NCI-H128 (cell line): ENCODE results near the gene LMO1.

Source experiments
- DNase-seq: peaks from one replicate; lab custom pipeline; 2025; ENCODE audit not compliant: unreplicated experiment; lab: John Stamatoyannopoulos, UW

Gene LMO1

DNA sequence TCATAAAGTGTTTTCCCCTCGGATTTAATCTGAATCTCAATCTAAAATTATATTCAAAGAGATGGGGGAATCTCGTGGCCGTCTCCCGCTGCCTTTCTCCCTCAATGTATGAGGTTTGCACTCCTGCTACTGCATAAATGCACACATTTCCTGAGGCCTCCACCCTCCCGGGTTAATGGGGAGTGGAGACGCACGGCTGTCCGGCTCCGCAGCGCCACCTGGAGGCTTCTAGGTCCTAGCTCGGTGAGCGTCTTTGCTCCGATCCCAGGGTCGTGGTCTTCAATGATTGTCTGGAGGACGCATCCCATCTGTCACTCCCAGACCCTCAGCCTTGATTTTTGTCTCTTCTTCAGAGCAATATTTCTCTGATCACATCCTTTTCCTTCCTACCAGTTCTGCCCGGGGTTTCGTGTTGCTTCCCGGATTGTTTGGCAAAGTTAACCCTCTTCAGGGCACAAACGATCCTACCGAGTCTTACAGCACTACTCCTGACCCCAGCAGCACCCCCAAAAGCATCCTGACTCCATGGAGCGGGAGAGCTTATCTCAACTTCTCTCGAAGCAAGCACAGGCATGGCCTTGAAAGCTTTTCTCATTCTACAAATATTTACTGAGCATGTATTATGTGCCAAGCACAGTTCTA is at the start of gene LMO1:
Gene LMO1 (minus strand): TSS at position 110 of the 642 bp plus-strand sequence. CDS start 516 bp downstream, outside the sequence.
- peak; percentile 62 for DNase-seq

DNA sequence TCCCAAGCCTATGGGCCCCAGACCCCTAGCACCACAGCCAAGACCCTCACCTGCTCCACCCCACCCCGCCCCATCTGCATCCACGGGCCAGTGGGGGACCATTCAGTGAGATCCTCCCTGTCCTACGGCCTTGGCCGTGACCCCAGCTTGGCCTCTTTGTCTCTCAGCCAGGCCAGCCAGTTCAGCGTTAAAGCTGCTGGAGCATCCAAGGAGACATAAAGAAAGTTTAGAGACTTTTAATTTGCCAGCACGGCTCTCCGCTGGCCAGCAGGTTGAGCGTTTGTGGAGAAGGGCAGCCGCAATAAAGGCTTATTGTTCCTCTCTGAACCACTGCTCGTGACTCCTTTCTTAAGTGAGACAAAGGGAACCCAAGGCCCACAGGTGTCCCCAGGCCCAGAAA is 49.3 kb upstream of the LMO1 start:
- DNase-seq: no peak

DNA sequence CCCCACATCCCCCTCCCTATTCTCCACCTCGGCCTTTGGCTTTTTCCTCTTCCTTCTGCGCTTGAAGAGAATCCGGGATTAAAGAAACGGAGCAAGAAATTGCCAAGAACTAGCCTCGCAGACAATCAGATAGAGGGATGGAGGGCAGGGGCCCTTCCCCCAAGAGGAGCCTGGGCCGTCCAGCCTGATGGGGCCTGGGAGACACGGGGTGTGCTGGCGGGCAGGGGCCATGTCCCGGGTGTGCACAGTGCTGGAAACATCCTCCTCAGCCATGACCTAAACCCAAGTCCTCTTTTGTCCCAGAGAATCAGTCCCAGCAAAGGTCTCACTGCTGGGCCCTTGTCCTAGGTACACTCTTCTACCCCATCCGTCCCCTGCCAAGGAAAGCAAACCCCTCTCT is 47.7 kb upstream of the LMO1 start:
- DNase-seq: no peak

DNA sequence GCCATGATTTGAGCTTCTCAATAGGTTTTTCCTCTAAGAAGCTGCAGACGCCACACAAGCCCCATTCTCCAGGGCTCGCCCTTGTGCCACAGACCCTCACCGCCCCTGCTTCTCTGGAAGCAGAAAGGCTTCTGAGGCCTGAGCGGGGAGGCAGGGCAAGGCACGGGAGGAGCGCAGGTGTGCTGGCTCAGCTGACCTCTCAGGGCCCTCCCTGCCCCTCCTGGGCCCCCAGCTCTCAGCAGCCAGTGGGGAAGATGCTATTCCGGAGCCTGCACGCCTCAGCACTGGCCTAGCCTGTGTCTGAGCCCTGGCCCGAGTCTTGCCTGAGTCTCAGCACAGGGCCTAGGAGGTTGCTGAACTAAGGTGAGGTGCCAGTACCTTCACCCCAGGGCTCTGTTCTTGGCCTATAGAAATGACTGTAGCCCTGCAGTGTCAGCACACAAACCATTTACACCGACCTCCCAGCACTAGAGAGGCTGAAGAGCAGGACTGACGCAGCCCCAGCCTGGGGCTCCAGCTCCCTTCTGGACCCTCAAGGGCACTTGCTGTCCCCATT is 47.1 kb upstream of the LMO1 start:
- DNase-seq: no peak

DNA sequence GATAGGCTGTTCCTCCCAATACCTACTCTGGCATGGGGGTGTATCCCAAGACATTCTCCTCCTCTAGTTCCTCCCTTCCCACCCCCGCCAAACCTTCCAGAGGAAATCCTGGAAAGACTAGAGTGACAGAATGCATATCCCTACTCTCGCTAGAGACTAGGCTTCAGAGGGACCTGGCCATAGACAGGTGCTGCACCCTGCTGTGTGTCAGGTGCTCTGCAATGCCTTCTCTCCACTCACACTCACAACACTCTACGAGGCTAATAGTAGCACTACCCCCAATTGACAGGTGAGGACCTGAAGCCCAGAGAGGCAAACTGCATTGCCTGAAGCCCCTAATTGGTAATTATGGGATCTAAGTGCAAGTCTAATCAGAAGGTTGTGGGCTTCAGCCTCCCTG is 46.2 kb upstream of the LMO1 start:
- no peak for DNase-seq

DNA sequence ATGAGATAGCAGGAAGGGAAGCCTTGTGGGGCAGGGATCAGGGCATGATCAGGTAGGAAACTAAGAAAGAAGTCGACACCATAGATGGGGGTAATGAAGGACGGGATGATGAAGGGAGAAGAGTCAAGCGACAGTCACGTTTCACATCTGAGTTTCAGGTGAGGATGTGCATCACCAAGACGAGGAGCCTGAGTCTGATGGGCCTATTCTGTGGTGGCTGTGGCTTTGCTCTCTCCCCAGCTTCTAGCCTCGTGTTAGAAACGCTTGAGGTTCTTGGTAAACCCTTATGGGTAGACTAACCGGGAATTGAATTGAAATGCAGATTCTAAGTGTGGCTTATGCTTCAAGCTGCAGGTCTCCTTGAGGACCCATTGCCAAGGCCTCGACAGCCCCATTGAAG is 45.6 kb upstream of the LMO1 start:
- DNase-seq: no peak

DNA sequence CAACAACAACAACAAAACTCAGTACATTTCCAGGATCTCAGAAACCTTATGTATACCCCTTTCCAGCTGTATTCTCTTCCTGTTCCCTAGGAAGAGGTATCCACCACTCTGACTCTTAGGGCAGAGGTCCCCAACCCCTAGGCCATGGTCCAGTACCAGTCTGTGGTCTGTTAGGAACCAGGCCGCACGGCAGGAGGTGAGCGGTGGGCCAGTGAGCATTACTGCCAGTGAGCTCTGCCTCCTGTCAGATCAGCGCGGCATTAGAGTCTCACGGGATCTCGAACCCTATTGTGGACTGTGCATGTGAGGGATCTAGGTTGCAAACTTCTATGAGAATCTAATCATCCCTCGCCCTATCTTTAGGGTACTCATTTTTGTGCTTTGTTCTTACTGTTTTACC is 43.9 kb upstream of the LMO1 start:
- DNase-seq: no peak

DNA sequence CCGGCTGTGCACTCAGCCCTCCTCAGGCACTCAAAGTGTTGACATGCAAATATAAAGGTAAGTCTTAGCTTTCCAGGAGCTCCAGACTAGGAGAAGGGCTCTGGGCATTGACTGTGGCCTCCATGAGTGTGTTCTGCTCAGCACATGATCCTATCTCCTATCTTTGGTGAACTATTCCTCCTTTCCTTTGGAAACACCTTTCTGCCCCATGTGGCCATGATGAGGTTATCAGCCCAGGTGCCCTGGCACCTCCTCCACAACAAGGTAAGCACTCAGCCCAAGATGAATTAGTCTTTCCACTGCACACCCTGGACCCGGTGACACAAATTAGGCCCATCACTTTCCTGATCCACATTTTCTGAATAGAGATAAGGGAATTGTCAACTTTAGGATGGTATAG is 37.9 kb upstream of the LMO1 start:
- no peak for DNase-seq

DNA sequence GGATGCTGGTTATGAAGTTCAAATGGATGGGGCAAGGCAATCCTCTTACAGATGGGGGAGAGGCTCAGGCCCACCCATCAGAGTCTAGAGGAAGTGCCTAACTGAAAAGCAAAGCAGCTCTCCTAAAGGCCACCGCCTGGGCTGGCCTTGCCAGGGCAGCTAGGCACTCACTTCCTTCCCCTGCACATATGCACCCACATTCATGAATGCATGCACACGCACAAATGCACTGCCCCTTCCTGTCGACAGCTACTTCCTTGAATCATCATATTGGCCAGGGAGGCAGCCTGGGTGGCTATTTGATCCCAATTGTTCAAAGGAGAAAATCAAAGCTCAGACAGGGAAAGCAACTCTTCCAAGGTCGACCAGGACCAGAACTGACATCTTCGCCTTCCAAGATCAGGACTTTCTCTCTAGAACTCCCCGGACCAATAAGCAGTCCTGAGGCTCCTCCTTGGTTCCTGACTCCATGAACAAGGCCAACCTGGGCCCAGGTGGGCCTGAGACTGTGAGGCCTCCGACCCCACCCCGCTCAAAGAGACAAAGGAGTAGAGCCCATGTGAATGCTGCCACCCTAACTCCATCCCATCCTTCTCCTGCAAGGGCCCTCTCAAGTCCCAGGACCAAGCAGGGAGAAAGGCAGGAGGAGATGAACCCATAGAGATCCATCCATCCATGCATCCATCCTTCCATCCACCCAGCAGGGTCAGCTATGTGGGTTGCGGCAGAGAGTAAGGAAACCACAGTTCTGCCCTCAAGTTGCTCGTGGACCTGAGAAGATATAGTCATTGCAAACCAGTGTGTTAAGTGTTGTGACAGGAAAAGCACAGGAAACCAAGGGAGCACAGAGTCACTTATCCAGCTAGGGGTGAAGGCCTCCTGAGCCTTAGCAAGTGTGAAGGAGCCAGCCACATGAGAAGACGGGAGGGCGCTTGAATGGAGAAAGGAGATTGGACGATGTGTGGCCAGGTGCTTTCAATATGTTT is 35.4 kb upstream of the LMO1 start:
- DNase-seq: no peak

DNA sequence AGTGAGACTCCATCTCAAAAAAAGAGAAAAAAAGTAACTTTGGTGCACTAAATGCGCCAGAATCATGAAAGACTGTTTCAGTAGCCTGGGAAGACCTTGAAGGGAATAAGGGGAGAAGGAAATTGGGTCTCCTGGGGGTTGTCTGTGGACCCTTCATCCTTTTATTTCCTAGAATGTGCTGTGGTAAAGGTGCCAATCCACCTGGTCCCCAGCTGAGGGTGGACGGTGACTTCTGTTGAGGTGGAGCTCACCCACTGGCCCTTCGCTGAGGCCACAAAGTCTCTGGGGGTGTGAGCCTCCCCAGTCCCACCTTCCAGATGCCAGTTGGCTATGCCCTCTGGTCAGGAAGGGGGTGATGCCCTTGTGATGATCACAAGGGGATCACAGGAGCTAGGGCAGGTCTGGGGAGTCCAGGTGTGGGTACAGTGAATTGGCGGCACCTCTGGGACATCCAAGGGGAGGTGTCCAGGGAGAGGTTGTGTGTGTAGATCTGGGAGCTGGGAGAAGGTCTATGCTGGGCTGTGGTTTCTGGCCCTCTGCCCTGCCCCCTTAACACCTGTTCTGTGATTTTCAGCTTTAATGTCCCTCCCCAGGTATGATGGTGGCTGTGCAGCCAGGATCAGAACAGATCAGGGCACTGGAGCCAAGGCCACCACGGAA is 34.2 kb upstream of the LMO1 start:
- DNase-seq: no peak

DNA sequence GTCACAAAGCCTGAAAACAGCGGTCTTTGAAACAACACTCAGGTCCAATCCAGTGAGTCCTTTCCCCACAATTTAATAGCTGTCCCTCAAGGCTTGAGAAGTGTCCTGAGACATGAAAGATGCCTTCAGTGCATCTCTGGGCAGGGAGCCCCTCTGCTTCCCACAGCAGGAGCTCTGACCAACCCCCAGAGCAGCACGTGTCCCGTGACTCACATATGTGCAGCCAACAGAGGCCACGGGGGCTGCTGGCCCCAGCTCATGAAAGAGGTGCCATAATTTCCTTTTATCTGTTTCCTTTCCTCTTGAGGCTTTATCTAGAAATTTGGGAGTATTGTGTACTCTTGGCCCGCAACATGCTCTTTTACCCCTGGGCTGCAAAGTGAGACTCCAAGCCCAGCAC is 33.2 kb upstream of the LMO1 start:
- DNase-seq: no peak

DNA sequence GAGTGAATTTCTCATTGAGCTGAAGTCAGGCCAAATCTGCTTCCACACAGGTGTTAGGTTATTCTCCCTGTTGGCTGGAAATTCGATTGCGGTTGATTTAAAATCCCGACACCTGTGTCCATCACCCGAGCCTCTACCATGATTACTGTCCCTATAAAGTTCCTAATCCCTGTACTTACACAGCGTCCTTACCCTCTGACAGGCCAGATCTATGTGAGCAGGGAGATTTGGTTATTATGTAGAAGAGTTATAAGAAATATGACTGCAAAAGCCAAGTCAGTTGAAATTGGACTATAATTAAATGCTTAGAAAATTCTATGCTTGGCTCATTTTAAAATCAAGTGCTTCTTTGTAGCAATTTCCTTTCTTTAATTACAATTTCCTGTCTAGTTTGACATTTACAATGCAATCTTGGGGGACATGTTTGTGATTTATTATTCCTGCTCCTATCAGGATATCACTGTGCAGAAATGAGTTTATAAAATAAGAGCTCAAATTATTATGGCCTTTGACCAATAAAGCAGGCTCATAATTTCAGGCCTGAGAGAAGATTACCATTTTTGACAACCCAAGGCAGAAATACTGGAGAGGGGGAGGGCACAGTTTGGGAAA is 32.5 kb upstream of the LMO1 start:
- no peak for DNase-seq

DNA sequence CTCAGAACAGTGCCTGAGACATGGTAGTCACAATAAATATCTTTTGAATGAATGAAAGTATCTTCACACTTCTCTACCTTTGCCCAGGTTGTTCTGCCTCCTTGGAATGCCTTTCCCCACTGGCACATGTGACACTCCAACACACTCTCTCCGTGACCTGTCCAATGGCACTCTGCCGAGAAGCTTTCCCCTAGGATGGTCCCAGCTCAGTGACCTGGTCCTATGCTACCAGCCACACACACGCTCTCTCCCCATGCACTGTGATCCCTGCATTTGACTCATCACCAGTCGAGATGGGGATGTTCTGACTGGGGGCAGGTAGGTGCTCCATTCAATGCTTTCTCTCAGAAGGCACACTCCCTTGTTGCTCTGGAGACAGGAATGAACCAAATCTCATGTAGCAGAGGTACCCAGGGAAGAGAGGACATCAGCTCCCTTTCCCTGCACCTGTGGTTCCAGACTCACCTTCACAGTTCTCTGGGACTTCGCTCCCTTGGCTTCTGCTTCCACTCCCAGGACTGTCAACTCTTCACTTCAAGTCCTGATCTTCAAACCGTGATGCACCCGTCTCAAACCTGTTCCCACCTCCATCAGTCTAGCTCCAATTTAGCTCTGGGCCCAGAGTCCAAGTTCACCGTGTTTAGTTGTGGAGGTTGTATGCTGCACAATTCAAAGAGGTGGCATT is 30.7 kb upstream of the LMO1 start:
- no peak for DNase-seq

DNA sequence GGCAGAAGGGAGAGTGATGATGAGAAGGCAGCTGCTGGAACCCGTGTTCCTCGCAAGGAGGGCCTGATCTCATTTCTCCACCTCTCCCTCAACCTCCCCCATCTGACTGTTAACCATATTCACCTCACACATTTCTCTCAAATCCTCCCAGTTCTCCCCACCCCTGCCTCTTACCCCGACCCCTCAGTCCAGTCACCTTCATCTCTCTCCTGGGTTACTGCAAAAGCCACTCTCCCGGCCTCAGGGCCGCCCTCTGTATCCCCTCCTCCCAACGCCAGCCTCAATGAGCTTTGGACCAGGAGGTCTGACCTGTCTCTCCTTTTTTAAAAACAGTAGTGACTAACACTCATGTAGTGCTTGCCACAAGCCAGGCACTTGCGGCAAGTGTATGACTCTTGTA is 29.5 kb upstream of the LMO1 start:
- no peak for DNase-seq

DNA sequence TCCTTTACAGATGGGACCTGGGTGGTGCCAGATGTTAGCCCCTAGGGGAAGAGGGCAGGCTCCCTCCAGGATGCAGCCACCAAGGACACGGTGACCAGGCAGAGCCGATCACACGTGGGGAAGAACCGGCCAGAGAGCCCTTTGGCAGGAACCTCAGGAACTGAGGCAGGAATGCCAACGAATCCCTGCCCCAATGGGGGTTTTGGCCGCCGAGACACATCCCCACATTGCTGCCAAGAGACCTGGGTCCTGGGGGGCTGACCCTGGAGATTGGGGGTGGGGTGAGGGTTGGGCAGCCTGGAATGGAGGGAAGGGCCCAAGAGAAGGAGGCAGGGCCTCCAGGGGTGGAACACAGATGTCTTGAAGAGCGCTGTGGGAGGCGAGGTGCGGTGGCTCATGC is 28.7 kb upstream of the LMO1 start:
- DNase-seq: no peak

DNA sequence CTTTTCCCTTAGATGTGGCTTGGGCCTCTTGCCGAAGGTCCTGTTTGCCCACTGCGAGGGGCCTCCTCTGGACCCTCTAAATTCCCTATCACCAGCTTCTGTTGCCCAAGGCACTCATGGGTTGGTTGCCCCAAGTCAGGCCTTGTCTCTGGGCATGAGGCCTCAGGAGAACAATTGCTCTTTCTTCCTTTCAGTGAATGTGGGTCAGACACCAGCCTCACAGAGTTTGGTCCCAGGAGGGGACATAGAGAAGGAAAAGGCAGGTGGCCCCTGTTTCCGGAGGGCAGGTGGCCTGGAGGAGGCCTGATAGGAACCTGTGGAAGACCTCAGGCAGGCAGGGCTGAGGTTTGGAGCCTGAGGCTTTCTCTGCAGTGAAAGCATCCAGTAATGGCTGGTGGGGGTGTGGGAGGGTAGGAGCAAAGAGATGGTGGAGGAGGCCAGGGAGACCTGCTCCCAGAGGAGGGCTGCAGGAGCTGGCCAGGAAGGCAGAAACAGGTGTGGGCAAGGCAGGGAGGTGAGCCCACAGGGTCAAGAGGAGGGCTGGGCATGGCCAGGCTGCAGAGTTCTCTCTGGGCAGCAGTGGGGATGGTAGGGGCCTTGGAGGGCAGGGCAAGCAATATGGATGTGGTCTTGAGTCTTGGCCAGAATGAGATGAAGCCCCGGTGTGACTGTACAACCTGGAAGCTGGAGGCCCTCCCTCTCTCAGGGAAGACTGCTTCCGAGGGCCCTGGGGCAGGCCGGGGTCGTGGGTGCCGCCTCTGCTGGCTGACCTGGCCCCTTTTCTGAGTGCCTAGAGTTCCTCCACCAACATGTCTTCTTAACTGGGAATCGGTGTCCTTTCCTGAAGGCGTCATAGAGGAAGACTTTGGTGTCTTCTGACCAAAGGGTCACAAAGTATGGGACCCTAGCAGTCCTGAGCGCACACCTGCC is 28.0 kb upstream of the LMO1 start:
- no peak for DNase-seq

DNA sequence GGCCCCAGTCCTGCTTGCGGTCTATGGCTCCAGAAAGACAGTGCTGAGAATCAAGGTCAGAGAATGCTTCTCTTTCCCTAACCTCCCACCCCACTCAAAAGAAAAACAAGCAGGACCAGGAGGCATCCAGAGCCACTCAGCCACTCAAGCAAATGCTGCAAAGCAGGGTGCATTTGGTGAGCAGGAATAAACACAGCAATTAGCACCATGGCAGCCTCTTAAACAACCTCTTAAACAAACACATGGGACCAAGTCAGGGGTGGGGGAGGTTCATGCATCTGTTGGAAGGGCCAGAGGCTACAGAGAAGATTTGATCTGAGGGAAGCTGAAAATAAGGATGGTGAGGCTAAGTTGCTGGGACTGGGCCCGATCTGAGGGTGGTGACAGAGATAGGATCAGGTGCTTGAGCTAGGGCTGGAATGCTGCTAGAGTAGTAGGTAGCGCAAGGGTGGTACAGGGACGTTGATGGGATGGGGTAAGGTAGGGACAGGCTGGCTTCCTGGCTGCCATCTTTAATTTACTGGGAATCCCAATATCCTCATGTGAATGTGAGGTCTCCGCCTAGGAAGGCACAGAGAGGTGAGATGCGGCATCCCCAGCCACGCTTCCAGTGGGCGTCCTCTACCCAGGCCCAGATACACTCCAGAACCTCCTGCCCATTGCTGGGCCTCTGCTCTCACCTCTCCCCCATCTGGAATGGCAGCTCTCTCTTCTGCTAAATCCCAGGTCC is 26.6 kb upstream of the LMO1 start:
- peak; percentile 35 for DNase-seq

DNA sequence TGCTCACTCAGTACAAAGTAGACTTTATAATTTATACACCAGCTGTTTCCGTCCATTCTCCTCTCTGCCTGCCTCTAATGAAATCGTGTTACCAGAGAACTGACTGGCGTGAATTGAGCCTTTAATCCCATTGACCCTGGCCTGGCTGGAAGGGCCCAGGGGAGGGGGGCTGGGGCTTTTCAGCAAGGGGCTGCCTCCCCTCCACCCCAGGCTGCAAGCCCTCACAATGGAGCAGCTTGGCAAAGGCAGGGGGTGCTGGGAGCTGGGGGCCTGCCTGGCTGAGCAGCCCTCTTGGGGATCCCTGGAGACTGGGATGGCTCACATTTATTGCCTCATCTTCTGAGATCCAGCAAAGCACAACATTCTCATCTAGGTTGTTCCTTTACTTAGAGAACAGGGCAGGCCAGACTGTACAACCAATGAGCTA is 25.8 kb upstream of the LMO1 start:
- no peak for DNase-seq
